ENCODE results near the gene FOXJ2.
"Not testable (repeated sequence)": the region's sequence is repeated elsewhere in the genome, so short reads cannot be mapped to it uniquely, and the experiment has no call there.

The FOXJ2 gene

DNA sequence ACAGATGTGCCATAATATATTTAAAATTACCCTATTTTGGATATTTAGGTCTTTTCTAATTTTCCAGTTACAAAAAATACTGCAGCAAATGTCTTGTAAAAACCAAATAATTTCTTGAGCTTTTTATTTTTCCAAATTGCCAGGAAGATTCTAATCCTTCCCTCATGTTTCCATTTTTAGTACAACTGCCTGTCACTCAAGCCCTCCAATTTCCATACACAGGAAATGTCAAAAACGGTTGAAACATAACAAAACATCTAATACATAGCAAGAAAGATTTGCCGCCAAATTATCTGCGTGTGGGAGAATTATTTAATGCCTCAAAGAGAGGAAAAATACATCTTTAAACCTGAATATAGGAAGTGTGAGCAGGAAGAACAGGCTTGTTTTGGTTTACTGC, 2.3 kb upstream of the FOXJ2 start:
- DNase-seq (ENCODE audit: low spot score) = no peak

DNA sequence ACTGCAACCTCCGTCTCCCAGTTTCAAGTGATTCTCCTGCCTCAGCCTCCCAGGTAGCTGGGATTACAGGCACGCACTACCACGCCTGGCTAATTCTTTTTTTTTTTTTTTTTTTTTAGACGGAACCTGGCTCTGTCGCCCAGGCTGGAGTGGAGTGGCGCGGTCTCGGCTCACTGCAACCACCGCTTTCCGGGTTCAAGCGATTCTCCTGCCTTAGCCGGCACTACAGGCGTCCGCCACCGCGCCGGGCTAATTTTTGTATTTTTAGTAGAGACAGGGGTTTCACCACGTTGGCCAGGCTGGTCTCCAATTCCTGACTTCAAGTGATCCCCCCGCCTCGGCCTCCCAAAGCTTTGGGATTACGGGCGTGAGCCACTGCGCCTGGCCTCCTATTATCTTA, 1.5 kb upstream of the FOXJ2 start:
- not testable (repeated sequence) for DNase-seq (ENCODE audit: low spot score)

DNA sequence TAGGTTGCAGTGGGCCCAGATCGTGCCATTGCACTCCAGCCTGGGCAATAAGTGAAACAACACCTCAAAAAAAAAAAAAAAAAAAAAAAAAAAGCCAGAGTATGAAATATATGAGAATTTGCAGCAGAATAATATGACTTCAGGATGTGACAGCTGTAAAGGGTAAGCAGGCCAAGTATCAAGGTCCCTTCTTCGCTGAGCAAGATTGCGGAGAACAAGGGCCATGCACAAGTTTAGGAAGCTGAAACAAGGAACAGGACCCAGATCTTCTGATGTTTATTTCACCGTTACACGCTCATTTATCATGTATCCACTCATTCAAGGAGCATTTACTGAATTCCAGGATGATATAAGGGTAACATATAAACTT, 659 bp upstream of the FOXJ2 start:
- no peak for DNase-seq (ENCODE audit: low spot score)

GRCh38 chr12:8033153-8034044, 883 bp downstream of the FOXJ2 start:
- peak; percentile 31 for DNase-seq (ENCODE audit: low spot score)

- DNase-seq (ENCODE audit: low spot score) = no peak
Observed at GRCh38 chr12:8034802-8035201, 2.3 kb downstream of the FOXJ2 start.

- no peak for DNase-seq (ENCODE audit: low spot score)
Observed at GRCh38 chr12:8035440-8036010, 3.0 kb downstream of the FOXJ2 start.

DNA sequence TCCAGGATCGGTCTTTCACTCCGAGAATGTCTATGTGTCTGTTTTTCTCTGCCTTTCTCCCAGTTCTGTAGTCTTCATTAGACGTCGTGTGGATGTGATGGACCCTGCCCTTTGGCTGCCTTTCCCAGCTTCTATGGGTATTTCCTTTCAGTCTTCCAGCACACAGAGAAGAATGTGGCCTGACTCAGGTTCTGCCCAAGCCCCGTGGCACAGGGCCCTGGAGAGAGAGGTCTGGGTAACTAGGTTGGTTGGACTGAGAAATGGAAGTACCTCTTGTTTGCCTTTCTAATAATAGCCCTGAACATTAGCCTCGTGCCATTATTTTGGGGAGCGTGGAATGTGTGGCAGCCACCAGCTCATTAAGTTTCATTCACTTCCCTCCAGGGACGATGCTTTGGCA, 3.8 kb downstream of the FOXJ2 start:
- DNase-seq (ENCODE audit: low spot score) = no peak

DNA sequence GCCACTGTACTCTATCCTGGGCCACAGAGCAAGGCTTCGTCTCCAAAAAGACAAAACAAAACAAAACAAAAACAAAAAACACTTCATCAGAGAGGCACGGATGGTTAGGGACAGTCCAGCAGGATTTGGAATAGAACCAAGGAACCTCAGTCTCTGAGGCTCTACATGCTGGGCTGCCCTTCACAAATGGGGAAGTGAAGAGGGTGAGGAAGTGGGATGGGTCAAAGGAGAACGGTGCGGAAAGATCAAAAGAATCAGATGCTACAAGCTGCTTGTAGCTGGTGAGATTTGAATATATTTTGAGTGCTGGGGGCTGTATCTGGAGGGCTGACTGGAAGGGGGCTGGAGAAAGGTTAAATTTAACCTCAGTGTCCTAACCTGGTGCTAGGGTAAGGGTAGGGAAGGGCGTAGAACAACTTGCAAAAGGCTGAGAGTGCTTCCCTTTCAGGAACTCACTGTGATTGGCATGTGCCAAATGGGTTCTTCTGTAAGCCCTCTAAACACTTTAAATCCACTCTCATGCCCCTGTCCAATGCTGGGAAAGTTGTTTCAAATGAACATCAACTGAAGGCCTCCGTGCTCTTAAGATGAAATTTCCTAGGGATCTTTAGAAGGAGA, 4.6 kb downstream of the FOXJ2 start:
- DNase-seq (ENCODE audit: low spot score) = no peak

- no peak for DNase-seq (ENCODE audit: low spot score)
Observed at GRCh38 chr12:8037947-8038346, 5.4 kb downstream of the FOXJ2 start.

DNA sequence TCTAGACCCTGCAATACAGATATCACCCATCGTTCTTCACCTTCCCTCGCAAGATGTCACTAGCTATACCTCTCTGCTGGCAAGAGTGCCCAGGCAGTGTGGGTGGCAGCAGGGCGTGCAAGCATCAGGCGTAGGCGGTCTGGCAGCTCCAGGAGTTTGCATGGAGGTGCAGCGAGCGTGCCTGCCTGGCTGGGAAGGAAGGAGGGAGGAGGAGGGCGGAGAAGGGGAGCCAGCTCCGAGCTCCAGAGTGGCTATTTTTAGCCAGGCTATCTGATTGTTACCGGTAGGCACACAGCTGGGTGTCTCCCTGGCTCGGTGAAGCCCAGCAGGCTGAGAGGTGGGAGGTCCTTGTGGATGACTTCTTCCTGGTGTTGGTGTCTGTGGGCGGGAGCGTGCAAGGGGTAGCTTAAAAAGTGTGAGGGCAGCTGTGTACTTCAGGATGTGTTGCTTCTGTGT, 6.2 kb downstream of the FOXJ2 start:
- no peak for DNase-seq (ENCODE audit: low spot score)

- no peak for DNase-seq (ENCODE audit: low spot score)
Observed at GRCh38 chr12:8040791-8041190, 8.3 kb downstream of the FOXJ2 start.

DNA sequence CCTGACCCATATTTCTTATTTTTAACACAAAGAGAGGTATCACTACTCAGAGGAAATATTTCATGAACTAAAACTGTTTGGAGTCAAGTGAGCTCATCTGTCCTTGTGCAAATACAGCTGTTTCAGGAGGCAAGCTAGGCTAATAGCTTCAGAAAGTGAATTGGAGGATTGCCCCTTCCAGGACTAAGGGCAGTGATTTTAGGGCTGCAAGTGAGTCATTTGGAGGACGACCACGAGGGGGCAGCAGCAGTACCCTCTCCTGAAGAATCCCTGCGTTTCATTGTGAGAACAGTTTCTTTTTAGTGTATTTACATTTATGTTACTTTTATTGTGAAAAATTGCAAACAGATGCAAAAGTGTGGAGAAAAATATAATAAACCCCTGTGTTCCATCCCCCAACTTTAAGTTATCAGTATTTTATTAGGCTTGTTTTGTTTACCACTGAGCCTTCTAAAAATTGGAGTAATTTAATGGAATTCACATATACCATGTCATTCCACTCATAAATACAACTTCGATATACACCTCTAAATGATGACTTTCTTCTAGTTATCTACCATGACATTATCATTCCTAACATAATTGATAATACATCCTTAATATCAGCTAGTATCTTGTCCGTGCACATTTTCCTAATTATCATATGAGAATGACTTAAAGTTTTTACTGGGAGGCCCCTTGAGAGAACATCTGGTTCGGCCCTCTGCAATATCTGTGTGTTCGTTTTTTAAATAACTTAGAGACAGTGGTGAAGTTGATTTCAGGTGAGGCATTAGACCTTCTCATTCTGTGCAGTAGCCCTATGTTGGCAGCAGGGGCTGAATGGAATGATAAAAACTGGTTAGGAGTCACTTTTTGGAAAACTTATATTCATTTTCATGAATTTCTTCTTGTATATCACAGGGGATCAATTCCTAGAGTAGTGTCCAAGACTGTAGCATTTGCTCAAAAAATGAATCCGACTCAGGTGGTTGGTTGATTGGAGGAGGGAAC, 13.7 kb downstream of the FOXJ2 start:
- peak; percentile 80 for DNase-seq (ENCODE audit: low spot score)

DNA sequence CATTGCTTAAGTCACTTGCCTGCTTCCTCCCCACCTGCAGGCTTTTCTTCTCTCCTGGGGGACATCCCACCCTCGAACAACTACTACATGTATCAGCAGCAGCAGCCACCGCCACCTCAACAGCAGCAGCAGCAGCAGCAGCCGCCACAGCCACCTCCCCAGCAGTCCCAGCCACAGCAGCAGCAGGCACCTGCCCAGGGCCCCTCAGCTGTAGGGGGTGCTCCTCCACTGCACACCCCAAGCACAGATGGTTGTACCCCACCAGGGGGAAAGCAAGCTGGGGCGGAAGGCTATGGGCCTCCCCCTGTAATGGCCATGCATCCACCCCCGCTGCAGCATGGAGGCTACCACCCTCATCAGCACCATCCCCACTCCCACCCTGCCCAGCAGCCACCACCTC, 15.3 kb downstream of the FOXJ2 start:
- DNase-seq (ENCODE audit: low spot score) = no peak

- DNase-seq (ENCODE audit: low spot score) = no peak
Observed at GRCh38 chr12:8048906-8049305, 16.4 kb downstream of the FOXJ2 start.

- DNase-seq (ENCODE audit: low spot score) = no peak
Observed at GRCh38 chr12:8050600-8051250, 18.2 kb downstream of the FOXJ2 start.

- DNase-seq (ENCODE audit: low spot score) = no peak
Observed at GRCh38 chr12:8052679-8053078, 20.2 kb downstream of the FOXJ2 start.

GRCh38 chr12:8054816-8055215, 22.3 kb downstream of the FOXJ2 start:
- no peak for DNase-seq (ENCODE audit: low spot score)

DNA sequence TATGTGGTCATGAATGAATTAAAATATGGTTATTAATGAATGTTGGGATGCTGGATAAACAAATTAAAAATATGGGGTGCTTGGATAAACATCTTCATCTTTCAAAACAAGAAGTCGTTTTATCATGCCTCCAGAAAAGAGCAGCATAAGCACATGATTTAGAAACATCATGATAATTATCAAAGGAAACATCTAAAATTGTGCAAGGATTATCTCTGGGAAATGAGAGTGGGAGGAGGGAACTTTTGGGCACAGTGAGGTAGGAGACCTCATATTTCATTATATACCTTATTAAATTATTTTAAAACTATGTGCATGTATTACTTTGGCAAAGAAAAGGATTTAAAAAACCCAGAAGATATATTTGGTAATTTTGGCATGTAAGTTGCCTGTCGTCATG, 24.8 kb downstream of the FOXJ2 start:
- DNase-seq (ENCODE audit: low spot score) = no peak

- no peak for DNase-seq (ENCODE audit: low spot score)
Observed at GRCh38 chr12:8057839-8058238, 25.3 kb downstream of the FOXJ2 start.

DNA sequence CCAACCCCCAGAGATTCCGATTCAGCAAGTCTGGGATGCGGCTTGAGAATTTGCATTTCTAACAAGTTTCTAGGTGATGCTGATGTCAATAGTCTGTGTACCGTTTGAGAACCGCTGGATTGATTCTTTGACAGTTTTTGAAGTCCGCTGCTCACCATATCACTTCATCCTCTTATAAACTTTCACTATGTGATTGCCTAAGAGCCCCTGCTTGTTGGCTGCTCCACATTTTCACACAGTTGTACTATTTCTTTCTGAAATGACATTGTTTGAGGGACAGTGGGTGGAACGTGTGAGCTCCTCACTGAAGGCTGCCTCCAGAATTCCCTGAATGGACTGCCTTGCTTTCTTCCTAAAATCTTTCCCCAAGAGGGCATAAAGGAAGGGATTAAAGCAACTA, 26.0 kb downstream of the FOXJ2 start:
- DNase-seq (ENCODE audit: low spot score) = no peak

- no peak for DNase-seq (ENCODE audit: low spot score)
Observed at GRCh38 chr12:8064131-8064530, 31.6 kb downstream of the FOXJ2 start.
